SHP77 (cell line): ENCODE data around the gene CYP4B1.
"Not testable (repeated sequence)": the region's sequence is repeated elsewhere in the genome, so short reads cannot be mapped to it uniquely, and the experiment has no call there.

Experiments used
- DNase-seq, 2 experiments: peaks; one replicate each; lab custom pipeline; 2025; lab: John Stamatoyannopoulos, UW

Gene CYP4B1

DNA sequence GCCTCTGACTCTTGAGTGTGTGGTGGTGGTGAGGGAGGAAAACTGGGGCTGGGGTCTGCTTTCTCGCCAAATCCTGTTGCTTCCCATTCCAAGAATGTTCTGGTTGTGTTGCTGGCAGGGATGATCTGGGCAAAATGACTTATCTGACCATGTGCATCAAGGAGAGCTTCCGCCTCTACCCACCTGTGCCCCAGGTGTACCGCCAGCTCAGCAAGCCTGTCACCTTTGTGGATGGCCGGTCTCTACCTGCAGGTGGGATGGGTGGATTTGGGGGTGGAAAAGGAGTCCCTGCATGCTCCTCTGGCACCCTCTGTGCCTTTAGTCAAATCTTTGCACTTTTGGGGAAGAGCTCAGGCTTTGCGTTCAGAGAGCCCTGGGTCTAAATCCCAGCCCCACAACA, 18.1 kb downstream of the CYP4B1 start:
- DNase-seq: no peak

DNA sequence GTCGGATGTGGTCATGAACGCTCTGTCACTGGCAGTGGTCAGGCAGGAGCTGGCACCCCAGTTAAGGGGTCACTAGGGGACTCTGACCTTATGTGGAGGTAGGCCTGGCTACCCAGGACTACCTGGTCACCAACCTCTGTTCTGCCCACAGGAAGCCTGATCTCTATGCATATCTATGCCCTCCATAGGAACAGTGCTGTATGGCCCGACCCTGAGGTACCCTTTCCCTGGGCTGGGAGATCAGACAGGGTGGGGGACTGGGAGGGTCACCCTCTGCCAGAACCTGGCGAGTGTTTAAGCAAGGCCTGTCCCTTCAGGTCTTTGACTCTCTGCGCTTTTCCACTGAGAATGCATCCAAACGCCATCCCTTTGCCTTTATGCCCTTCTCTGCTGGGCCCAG, 19.0 kb downstream of the CYP4B1 start:
- no peak for DNase-seq

- DNase-seq: no peak
Measured at GRCh38 chr1:46818591-46818990, 19.7 kb downstream of the CYP4B1 start.

GRCh38 chr1:46819335-46819734, 20.5 kb downstream of the CYP4B1 start:
- no peak for DNase-seq

GRCh38 chr1:46820076-46820475, 21.2 kb downstream of the CYP4B1 start:
- no peak for DNase-seq

DNA sequence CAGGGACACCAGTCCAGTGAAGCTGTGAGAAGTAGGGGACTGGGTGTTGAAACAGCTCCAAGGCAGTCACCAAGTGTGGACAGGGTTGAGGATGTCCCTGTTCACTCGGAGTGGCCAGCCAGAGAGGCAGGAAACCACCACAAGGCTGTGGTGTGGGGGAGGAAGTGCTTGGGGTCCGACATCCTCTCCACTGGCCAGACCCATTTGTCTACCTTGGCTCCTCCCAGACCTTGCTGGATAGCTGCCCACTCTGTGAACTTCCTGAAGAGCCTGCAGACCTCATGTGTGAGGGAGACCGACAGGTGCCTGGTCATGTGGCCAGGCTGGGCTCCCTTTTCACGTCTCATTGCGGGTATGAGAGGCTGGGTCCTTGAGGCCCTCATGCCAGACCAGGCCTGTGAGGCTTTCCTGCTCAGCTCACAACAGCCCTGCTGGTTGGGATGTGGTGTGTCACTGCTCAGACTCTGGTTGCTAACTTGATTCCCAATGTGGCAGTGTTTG, 21.8 kb downstream of the CYP4B1 start:
- DNase-seq: no peak

GRCh38 chr1:46822248-46822826, 23.5 kb downstream of the CYP4B1 start:
- DNase-seq: no peak

DNA sequence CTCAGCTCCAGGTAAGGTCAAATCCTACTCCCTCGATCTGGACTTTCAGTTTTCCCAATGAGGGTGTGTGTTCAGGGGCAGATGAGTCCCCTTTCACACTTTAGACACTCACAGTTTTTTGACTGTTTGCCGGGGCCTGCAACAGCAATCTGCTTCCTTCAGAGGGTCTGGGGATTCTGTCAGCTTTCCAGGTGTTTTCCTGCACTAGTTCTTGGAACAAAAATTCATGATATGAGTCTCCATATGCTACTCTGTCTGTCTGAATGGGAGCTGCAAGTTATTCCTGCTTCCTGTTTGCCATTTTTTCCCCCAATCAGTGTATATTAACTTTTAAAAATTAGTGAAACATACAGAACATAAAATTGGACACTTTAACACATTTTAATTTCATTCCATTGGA, 24.3 kb downstream of the CYP4B1 start:
- DNase-seq: no peak

GRCh38 chr1:46826892-46827291, 28.0 kb downstream of the CYP4B1 start:
- DNase-seq: not testable (repeated sequence)

DNA sequence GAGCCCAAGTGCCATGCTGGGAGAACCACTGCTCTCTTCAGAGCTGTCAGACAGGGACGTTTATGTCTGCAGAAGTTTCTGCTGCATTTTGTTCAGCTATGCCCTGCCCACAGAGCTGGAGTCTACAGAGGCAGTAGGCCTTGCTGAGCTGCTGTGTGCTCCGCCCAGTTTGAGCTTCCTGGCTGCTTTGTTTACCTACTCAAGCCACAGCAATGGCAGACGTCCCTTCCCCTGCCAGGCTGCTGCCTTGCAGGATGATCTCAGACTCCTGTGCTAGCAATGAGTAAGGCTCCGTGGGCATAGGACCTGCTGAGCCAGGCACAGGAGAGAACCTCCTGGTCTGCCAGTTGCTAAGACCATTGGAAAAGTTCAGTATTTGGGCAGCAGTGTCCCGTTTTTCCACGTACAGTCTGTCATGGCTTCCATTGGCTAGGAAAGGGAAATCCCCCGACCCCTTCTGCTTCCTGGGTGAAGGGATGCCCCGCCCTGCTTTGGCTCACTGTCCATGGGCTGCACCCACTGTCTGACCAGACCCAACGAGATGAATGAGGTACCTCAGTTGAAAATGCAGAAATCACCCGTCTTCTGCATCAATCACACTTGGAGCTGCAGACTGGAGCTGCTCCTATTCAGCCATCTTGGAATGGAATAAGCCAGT, 31.9 kb downstream of the CYP4B1 start:
- no peak for DNase-seq

DNA sequence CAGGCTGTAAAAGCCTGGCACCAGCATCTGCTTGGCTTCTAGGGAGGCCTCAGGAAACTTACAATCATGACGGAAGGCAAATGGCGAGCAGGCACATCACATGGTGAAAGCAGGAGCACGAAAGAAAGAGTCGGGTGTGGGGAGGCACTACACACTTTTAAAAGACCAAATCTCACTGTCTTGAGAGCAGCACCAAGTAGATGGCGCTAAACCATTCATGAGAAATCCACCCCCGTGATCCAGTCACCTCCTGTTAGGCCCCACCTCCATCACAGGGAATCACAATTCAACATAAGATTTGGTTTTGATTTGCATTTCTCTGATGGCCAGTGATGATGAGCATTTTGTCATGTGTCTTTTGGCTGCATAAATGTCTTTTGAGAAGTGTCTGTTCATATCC, 36.6 kb downstream of the CYP4B1 start:
- DNase-seq: not testable (repeated sequence)

DNA sequence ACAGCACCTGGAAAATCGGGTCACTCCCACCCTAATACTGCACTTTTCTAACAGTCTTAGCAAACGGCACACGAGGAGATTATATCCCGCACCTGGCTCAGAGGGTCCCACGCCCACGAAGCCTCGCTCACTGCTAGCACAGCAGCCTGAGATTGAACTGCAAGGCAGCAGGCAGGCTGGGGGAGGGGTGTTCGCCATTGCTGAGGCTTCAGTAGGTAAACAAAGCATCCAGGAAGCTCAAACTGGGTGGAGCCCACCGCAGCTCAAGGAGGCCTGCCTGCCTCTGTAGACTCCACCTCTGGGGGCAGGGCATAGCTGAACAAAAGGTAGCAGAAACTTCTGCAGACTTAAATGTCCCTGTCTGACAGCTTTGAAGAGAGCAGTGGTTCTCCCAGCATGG, 47.5 kb downstream of the CYP4B1 start:
- DNase-seq: not testable (repeated sequence)

DNA sequence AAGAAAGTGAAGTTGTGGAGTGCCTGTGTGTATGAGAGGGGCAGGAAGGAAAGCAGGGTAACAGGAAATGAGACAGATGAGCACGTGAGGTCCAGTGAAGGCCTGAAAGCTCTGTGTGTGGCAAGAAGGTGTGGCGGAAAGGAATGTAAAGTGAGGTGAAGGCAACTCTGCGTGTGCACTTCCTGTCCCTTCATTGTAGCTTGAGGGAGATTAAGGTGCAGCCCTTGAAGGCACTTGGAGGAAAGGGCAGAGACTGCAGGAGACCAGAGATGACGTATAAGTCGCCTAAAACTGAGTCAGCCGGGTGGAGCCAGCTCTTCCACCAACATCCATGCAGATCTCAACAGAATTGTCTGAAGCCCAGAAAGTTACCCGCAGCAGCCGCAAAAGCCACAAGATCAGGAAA, 58.8 kb downstream of the CYP4B1 start:
- DNase-seq: not testable (repeated sequence)

GRCh38 chr1:46862348-46862747, 63.5 kb downstream of the CYP4B1 start:
- no peak for DNase-seq
